T47D (cell line): Measurements from ENCODE around the gene DEK.
A peak's percentile ranks its signal among the peaks of the same experiment; 100 is the strongest.
"Not testable (repeated sequence)": the region's sequence is repeated elsewhere in the genome, so short reads cannot be mapped to it uniquely, and the experiment has no call there.

Source experiments
- DNase-seq, 2 experiments: peaks; one replicate each; pipeline versions ENCODE4 v3.0.0 to v3.0.0-alpha.2; 2011 to 2012; ENCODE audit warnings: low read depth in 1 of 2, low spot score in 1 of 2
- JUND ChIP-seq: IDR thresholded peaks from 2 replicates; pipeline ENCODE4 v1.6.1; 2012; ENCODE audit warnings: low read depth
- in situ Hi-C: cut with HindIII; loops from 2 replicates; pipeline ENCODE4 v1.10.0; 2016; ENCODE audit warnings: low sequenced_read_pairs, low pct_unique_long_range_greater_than_20kb

DEK gene

GRCh38 chr6:18264219-18264922 is at the start of gene DEK:
TSS of gene DEK (minus strand) at chr6:18264530. CDS start at chr6:18263987, 543 bp downstream.
- in situ Hi-C loops = no loop called here
- TF ChIP-seq JUND = no peak
- peak; percentile 88 to 92 for DNase-seq

- in situ Hi-C loops = no loop called here
- no peak for DNase-seq
- no peak for TF ChIP-seq JUND
Measured at GRCh38 chr6:18312368-18312767, 48.0 kb upstream of the DEK start.

- in situ Hi-C loops, DNase-seq: not testable (repeated sequence)
Measured at GRCh38 chr6:18310010-18310409, 45.7 kb upstream of the DEK start.

GRCh38 chr6:18309046-18309445 is 44.7 kb upstream of the DEK start:
- in situ Hi-C loops = no loop called here
- DNase-seq = peak in 1 of 2 experiments; percentile 46
- no peak for TF ChIP-seq JUND

GRCh38 chr6:18308070-18308735 is 43.9 kb upstream of the DEK start:
- peak in 1 of 2 experiments; percentile 33 for DNase-seq
- in situ Hi-C loops = no loop called here
- TF ChIP-seq JUND = no peak

GRCh38 chr6:18306977-18307376 is 42.6 kb upstream of the DEK start:
- no peak for TF ChIP-seq JUND
- in situ Hi-C loops = no loop called here
- no peak for DNase-seq

- peak in 1 of 2 experiments; percentile 26 for DNase-seq
- no peak for TF ChIP-seq JUND
- in situ Hi-C loops = no loop called here
Measured at GRCh38 chr6:18302561-18303439, 38.5 kb upstream of the DEK start.

GRCh38 chr6:18293076-18293904 is 29.0 kb upstream of the DEK start:
- in situ Hi-C loops = no loop called here
- TF ChIP-seq JUND = no peak
- no peak for DNase-seq

- DNase-seq = no peak
- TF ChIP-seq JUND = no peak
- in situ Hi-C loops = no loop called here
Measured at GRCh38 chr6:18289283-18289682, 25.0 kb upstream of the DEK start.

GRCh38 chr6:18284261-18284660 is 19.9 kb upstream of the DEK start:
- DNase-seq = no peak
- in situ Hi-C loops = no loop called here
- no peak for TF ChIP-seq JUND

- no peak for TF ChIP-seq JUND
- in situ Hi-C loops = no loop called here
Measured at GRCh38 chr6:18281564-18281963, 17.2 kb upstream of the DEK start.

GRCh38 chr6:18280084-18280483 is 15.8 kb upstream of the DEK start:
- TF ChIP-seq JUND = no peak
- DNase-seq = peak; percentile 18 to 52
- in situ Hi-C loops = no loop called here

More at GRCh38 chr6:18281564-18281963, 17.2 kb upstream of the DEK start:
- DNase-seq = no peak
